NCI-H524 (cell line): ENCODE data around the gene CAMKMT.
"Not testable (repeated sequence)": the region's sequence is repeated elsewhere in the genome, so short reads cannot be mapped to it uniquely, and the experiment has no call there.

Source experiments
- DNase-seq, 2 experiments: peaks; one replicate each; lab custom pipeline; 2025; lab: John Stamatoyannopoulos, UW

CAMKMT gene

DNA sequence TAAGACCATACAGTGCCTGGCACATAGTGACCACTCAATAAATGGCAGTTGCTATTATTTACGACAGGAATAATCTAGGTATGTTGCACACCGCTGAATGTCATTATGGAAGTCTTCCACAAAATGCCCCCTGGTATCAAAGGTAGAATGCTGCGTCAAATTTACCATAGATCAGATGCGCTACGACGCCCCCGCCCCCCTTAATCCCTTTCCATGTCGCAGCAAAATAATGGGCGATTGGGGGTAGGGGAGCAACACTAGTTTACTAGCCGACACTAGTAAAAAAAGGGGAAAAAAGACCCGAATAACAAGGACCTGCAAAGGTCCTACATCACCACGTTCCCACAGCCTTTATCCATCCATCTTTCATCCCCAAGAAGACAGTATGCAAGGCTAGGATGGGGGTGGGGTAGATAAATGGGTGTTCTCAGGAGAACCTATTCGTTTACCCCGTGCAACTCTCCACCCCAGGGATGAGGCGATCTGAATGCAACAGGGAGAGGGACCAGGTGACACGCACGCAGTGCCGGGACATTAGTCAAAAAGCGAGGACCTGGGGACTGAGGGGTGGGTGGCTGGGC lies 908 bp upstream of the CAMKMT start:
- peak; percentile 38 to 72 for DNase-seq

DNA sequence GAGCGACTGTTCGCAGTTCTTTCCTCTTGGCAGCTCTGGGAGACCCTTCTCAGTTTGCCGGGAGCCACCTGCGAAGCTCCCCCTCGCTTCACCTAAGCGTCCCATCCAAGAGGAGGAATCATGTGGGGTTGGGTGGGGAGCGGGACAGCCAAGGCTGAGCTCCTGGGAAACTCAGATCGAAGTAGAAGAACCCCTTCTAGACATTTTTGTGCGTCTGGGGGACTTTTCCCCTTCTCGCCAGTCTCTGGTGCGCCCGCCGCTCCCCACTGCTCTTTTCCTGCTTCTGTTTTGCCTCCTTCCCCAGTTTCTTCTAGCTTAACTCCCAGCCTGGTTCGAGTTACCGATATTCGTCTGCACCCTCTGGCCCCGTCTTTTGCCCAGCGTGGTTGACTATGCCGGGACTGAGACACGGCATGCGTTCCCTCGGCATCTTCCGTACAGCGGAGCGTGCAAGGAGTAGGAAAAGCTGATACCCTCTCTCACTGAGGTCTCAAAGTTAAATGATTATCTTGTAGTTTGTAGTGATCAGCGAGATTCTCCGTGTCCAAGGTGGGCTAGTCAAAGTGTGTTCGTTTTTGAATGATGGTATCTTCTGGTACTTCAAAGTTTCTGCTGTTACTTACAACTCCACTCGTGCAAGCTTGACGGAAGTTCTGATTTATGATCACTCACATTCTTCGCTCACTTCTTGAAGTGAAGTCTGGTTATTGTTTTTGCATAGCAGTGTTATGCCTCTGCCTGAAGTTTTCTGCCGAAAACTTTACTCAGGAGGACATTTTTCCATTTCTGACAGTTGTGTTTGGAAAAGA lies 664 bp downstream of the CAMKMT start:
- DNase-seq: peak; percentile 27 to 76

DNA sequence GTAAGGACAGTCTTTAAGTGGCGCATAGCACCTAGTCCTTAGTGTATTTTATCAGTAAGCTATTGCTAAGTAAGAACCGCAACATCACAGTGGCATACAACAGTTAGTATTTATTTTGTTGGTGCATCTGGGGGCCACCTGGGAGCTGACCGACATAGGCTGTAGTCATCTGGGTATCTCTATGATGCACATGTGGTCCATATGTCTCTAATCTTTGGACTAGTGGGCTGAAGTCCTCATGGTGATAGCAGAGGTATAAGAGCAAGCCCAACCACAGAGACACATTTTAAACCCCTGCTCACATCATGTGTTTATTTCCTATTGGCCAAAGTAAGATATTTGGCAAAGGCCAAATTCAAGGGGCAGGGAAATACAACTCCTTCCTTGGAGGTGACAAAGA lies 2.9 kb downstream of the CAMKMT start:
- DNase-seq: no peak

GRCh38 chr2:44367591-44367990 lies 5.8 kb downstream of the CAMKMT start:
- DNase-seq: no peak

- no peak for DNase-seq
Observed at GRCh38 chr2:44369392-44369791, 7.6 kb downstream of the CAMKMT start.

DNA sequence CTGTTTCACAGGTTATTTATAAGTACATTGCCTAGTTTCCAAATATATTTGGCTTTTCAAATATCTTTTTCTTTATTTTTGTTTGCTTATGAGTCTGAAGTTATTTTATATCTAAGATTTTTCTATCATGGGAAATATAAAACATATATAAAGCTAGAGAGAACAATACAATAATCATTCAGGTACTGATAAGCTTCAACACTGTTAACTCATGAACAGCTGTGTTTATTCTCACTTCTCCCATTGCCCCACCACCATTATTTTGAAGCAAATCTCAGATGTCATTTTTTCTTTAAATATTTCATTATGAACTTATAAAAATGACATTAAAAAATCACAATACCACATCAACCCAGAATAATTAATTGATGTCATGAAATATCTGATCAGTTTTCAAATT lies 9.7 kb downstream of the CAMKMT start:
- DNase-seq: no peak

- no peak for DNase-seq
Observed at GRCh38 chr2:44372246-44372645, 10.5 kb downstream of the CAMKMT start.

DNA sequence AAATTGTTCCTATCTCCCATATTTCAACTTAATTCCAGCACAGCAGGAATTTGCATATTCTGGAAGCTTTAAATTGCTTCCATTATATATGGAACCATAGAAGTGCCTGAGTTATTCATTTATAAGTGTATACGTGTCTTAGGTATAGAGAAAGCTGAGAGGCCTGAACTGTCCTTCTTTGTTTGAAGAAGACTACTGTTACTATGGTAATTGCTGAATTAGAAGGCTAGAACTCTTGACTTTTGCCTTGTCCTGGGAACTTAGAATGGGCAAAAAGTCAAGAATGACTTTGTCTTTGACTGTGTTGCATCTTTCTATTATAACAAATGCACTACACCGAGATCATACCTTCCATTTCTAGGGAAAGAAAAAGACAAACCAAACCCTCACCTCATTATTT lies 15.7 kb downstream of the CAMKMT start:
- DNase-seq: no peak

DNA sequence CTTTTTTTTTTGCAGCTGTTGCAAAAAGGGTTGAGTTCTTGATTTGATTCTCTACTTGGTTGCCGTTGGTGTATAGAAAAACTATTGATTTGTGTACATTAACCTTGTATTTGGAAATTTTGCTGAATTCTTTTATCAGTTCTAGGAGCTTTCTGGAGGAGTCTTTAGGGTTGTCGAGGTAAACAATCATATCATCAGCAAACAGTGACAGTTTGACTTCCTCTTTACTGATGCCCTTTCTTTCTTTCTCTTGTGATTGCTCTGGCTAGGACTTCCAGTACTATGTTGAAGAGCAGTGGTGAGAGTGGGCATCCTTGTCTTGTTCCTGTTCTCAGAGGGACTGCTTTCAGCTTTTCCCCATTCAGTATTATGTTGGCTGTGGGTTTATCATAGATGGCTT lies 23.5 kb downstream of the CAMKMT start:
- not testable (repeated sequence) for DNase-seq

DNA sequence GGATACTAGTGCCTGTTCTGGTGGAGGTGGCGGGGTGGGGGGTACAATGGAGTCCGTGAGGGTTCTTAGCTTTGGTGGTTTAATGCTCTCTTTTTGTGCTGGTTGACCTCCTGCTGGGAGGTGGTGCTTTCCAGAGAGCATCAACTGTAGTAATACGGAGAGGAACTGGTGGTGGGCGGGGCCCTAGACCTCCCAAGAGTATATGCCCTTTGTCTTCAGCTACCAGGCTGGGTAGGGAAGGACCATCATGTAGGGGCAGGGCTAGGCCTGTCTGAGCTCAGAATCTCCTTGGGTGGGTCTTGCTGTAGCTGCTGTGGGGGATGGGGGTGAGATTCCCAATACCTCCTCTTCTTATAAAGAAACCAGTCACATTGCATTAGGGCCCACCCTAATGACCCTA lies 27.1 kb downstream of the CAMKMT start:
- DNase-seq: no peak

- no peak for DNase-seq
Observed at GRCh38 chr2:44389895-44390294, 28.1 kb downstream of the CAMKMT start.

DNA sequence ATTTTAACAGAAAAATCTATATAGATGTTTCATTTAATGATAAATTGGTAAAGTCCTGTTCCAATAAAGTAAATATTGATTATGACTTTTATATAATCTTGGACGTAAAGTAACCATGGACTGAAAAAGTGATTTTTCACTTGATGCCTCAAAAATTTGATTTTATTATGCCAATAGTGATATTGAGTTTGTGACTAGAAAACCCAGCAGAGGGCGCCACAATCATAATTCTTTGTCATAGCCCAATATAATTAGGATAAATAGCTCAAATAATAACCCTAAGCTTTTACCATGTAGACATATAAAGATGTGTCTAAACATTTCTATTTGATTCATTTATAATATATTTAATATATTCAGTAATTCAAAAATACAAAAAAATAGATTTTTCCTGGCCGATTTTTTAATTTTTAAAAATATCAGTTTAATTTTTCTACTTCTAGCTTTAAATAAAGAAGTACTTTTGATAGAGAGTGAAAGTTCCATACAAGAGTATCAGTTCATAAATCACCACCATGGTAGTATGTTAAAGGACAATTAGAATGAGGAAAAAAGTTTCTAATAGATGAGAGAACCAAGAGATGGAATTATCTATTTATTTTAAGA lies 30.7 kb downstream of the CAMKMT start:
- peak; percentile 39 to 69 for DNase-seq

DNA sequence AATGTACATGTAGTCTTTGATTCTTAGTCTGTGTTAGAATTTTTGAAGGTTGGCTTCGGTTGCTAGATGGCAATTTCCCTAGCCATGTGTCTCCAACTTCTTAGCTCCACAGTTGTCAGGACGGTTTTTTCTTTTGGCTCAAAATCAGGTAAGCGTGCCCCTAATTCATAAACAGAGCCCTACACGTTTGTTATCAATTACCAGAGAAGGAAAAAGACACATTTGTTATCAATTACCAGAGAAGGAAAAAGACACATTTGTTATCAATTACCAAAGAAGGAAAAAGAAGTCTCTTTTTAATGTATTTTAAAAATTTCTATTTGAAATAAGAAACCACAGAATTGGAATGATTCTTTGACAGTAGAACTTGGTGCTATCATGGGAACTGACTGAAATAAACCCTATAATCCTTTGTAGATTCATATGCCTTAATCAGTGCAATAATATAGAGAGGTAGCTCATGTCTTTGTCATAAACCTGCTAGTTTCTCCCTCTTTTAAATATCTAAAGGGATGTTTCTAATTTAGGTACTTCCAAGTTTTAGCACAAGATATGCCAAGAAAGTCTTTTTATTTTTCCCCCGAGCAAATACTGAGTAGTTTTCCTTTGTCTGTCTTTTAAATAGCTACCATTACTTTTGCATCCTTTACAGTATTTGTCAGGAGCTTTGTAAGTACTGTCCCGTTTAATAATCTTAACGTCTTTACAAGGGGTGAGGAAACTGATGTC lies 35.9 kb downstream of the CAMKMT start:
- DNase-seq: no peak

- no peak for DNase-seq
Observed at GRCh38 chr2:44398243-44398897, 36.6 kb downstream of the CAMKMT start.

- DNase-seq: no peak
Observed at GRCh38 chr2:44420725-44421124, 59.0 kb downstream of the CAMKMT start.

DNA sequence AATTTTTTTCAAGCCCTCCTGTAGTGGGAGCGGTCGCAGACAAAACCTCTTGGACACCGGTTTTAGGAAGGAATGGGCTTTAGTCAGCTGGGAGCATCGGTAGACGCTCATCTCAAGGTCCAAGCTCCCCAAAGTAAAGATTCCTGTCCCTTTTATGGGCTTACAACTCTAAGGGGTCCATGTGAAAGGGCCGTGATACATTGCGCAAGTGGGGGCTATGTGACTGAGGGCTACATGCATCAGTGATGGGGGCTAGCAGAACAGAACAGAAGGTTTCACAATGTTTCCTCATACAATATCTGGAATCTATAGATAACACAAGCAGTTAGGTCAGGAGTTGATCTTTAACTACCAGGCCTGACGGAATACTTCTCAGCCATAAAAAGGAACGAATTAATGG lies 62.5 kb downstream of the CAMKMT start:
- no peak for DNase-seq

GRCh38 chr2:44429034-44429433 lies 67.3 kb downstream of the CAMKMT start:
- DNase-seq: no peak

DNA sequence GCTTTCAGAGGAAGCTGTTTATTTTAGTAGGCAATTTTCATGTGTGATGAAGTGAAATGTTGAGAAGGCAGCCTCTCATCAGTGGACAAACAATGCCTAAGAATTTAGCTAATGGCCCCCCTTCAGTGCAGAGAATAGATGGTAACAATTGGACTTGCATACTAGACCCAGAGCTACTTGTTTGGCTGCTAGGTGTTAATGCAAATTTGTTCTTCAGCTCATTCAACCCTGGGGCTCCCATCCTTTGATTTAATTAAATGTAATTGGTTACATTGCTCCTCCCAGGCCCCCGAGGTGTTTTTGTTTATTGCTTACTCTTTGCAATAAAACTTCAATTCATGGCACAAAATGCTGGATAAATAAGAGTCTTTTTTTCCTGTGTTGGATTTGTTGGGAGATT lies 68.6 kb downstream of the CAMKMT start:
- DNase-seq: no peak

DNA sequence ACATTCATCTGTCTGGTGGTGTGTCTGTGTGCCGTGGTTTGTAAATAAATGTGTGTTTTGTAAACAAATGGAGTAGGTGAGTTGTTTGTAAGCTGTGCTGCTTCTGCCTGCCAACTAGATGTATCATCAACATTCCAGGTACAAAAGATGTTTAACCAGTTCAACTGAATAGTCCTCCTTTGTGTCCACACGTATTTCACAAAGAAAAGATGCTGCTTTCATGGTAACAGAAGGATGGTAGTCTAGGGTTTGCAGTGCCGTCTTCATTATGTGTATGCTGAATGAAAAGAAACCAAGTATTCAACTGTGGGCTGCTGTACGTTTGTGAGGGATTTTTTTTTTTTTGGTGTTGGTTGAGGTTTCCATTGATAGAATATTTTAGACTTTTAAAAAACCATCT lies 72.1 kb downstream of the CAMKMT start:
- DNase-seq: peak in 1 of 2 experiments; percentile 52

DNA sequence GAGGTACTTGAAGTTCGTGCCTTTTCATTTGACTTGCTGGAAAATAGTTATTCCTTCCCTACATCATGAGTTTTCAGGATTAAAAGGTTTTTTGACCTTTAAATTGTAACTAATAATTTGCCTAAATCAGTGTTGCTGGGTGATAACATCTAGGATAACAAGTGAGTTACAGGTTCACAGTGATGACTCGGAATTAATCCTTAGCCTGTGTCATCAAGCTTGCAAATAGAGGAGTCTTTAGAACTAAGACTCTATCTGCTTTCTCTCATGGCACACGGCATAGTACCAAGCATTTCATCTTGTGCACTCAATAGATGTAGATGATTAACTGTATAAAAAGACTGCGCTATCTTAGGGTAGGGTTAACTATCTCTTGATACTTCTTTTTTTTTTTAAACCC lies 79.5 kb downstream of the CAMKMT start:
- no peak for DNase-seq

GRCh38 chr2:44442019-44442418 lies 80.3 kb downstream of the CAMKMT start:
- no peak for DNase-seq

- DNase-seq: no peak
Observed at GRCh38 chr2:44443517-44443916, 81.8 kb downstream of the CAMKMT start.
